ENCODE data around the gene NANOGP8.

GRCh38 chr15:35121611-35122359, 36.7 kb upstream of the NANOGP8 start:
- no peak for TF ChIP-seq CTCF (IDR thresholded peaks at IDR 0.05)
- no peak for TF ChIP-seq POLR2A (IDR thresholded peaks at IDR 0.05)
